Measurements from ENCODE around the gene KIAA0753. TPM values are rescaled to one million over a fixed set of nuclear protein-coding genes. Genes with fewer than 3 reads are reported as not detected.

Gene KIAA0753
- total RNA-seq, 1 donor from 2014 or later, result 24.7 TPM

- intact Hi-C loops (cut with micrococcal nuclease), result no loop called here
- Mint-ChIP-seq H3K4me3 (no peak overlapping the region), H3K27me3 (peaks cover 5% of the 10 kb centered on the region), H3K27ac (no peak overlapping the region), H3K4me1 (peaks cover 1% of the 10 kb centered on the region), H3K9me3 (no peaks in the 10 kb centered on the region), H3K36me3 (ENCODE audit: low read depth) (no peaks in the 10 kb centered on the region)
- ChIA-PET CTCF (no interaction called here), POLR2A (no interaction called here)
- no peak for TF ChIP-seq CTCF (IDR thresholded peaks at IDR 0.05)
- ATAC-seq (ENCODE audit: low read depth) (no peak), DNase-seq (no peak)
These were observed 97.2 kb downstream of the KIAA0753 start for GRCh38 chr17:6543079-6544010.

GRCh38 chr17:6542577-6542976 lies 97.9 kb downstream of the KIAA0753 start:
- CTCF ChIA-PET, result no interaction called here
- POLR2A ChIA-PET, result no interaction called here
- Mint-ChIP-seq H3K4me1 (no peaks in the 10 kb centered on the region), H3K9me3 (no peaks in the 10 kb centered on the region), H3K27ac (no peak overlapping the region), H3K27me3 (peaks cover 6% of the 10 kb centered on the region), H3K4me3 (no peak overlapping the region), H3K36me3 (ENCODE audit: low read depth) (no peaks in the 10 kb centered on the region)
- DNase-seq (no peak), ATAC-seq (ENCODE audit: low read depth) (no peak)
- TF ChIP-seq CTCF (IDR thresholded peaks at IDR 0.05), result no peak
- intact Hi-C loops (cut with micrococcal nuclease), result no loop called here

- Mint-ChIP-seq H3K36me3 (ENCODE audit: low read depth) (no peaks in the 10 kb centered on the region), H3K4me1 (no peaks in the 10 kb centered on the region), H3K4me3 (no peak overlapping the region), H3K27ac (no peak overlapping the region), H3K9me3 (no peaks in the 10 kb centered on the region), H3K27me3 (peaks cover 6% of the 10 kb centered on the region)
- no peak for TF ChIP-seq CTCF (IDR thresholded peaks at IDR 0.05)
- DNase-seq, result no peak
- intact Hi-C loops (cut with micrococcal nuclease), result no loop called here
- CTCF ChIA-PET, result no interaction called here
- ATAC-seq (ENCODE audit: low read depth), result no peak
- POLR2A ChIA-PET, result no interaction called here
These were observed 98.6 kb downstream of the KIAA0753 start for GRCh38 chr17:6541886-6542285.

GRCh38 chr17:6539871-6540270 lies 100.6 kb downstream of the KIAA0753 start:
- no peak for ATAC-seq (ENCODE audit: low read depth)
- no peak overlapping the region for H3K4me3 Mint-ChIP-seq
- POLR2A ChIA-PET, result no interaction called here
- intact Hi-C loops (cut with micrococcal nuclease), result no loop called here
- peaks cover 6% of the 10 kb centered on the region for H3K27me3 Mint-ChIP-seq
- no peak overlapping the region for H3K27ac Mint-ChIP-seq
- no peak for TF ChIP-seq CTCF (IDR thresholded peaks at IDR 0.05)
- no peaks in the 10 kb centered on the region for H3K9me3 Mint-ChIP-seq
- CTCF ChIA-PET, result no interaction called here
- DNase-seq, result no peak
- no peaks in the 10 kb centered on the region for H3K36me3 Mint-ChIP-seq (ENCODE audit: low read depth)
- no peaks in the 10 kb centered on the region for H3K4me1 Mint-ChIP-seq

- ChIA-PET POLR2A (no interaction called here), CTCF (no interaction called here)
- no peaks in the 10 kb centered on the region for H3K9me3 Mint-ChIP-seq
- H3K4me1 Mint-ChIP-seq, result no peaks in the 10 kb centered on the region
- ATAC-seq (ENCODE audit: low read depth), result no peak
- H3K27ac Mint-ChIP-seq, result no peak overlapping the region
- H3K27me3 Mint-ChIP-seq, result peaks cover 9% of the 10 kb centered on the region
- DNase-seq, result no peak
- no peak overlapping the region for H3K4me3 Mint-ChIP-seq
- no peaks in the 10 kb centered on the region for H3K36me3 Mint-ChIP-seq (ENCODE audit: low read depth)
- intact Hi-C loops (cut with micrococcal nuclease), result no loop called here
- TF ChIP-seq CTCF (IDR thresholded peaks at IDR 0.05), result no peak
These were observed 103.9 kb downstream of the KIAA0753 start for GRCh38 chr17:6536566-6537065.

Measured in activated B cell treated with CpG ODN at 0.5 μM for 24 hours (primary cell).